Measurements from ENCODE around the gene EML4. TPM values are rescaled to one million over a fixed set of nuclear protein-coding genes. Genes with fewer than 3 reads are reported as not detected.
A peak's percentile ranks its signal among the peaks of the same experiment; 100 is the strongest.

EML4 gene
- total RNA-seq, 1 donor from 2014 or later, result 117 TPM

- H3K36me3 Mint-ChIP-seq, result no peaks in the 10 kb centered on the region
- TF ChIP-seq CTCF (conservative IDR thresholded peaks at IDR 0.05), result no peak
- H3K27me3 Mint-ChIP-seq, result peaks cover 6% of the 10 kb centered on the region
- H3K27ac Mint-ChIP-seq, result no peak overlapping the region
- no peak overlapping the region for H3K4me3 Mint-ChIP-seq
- no peak for DNase-seq (ENCODE audit: extremely low spot score, unreplicated experiment)
- no peaks in the 10 kb centered on the region for H3K9me3 Mint-ChIP-seq
- peaks cover 13% of the 10 kb centered on the region for H3K4me1 Mint-ChIP-seq (ENCODE audit: unreplicated experiment)
Observed at GRCh38 chr2:42364658-42365057, 195.5 kb downstream of the EML4 start.

GRCh38 chr2:42366411-42366810, 197.3 kb downstream of the EML4 start:
- peaks cover 6% of the 10 kb centered on the region for H3K27me3 Mint-ChIP-seq

GRCh38 chr2:42367835-42368234, 198.7 kb downstream of the EML4 start:
- Mint-ChIP-seq H3K4me1 (ENCODE audit: unreplicated experiment) (peaks cover 20% of the 10 kb centered on the region), H3K4me3 (peak overlapping the region; percentile 48), H3K27me3 (peaks cover 3% of the 10 kb centered on the region), H3K9me3 (no peaks in the 10 kb centered on the region), H3K36me3 (no peaks in the 10 kb centered on the region), H3K27ac (peak overlapping the region; percentile 30)
- no peak for DNase-seq (ENCODE audit: extremely low spot score, unreplicated experiment)
- TF ChIP-seq CTCF (conservative IDR thresholded peaks at IDR 0.05), result no peak

More at GRCh38 chr2:42366411-42366810, 197.3 kb downstream of the EML4 start:
- Mint-ChIP-seq H3K27ac (no peak overlapping the region), H3K4me1 (ENCODE audit: unreplicated experiment) (peaks cover 5% of the 10 kb centered on the region), H3K4me3 (no peak overlapping the region), H3K36me3 (no peaks in the 10 kb centered on the region), H3K9me3 (no peaks in the 10 kb centered on the region)
- TF ChIP-seq CTCF (conservative IDR thresholded peaks at IDR 0.05), result no peak
- no peak for DNase-seq (ENCODE audit: extremely low spot score, unreplicated experiment)

- Mint-ChIP-seq H3K27ac (no peak overlapping the region), H3K4me1 (ENCODE audit: unreplicated experiment) (peaks cover 20% of the 10 kb centered on the region), H3K27me3 (peaks cover 3% of the 10 kb centered on the region), H3K4me3 (no peak overlapping the region), H3K36me3 (no peaks in the 10 kb centered on the region), H3K9me3 (no peaks in the 10 kb centered on the region)
- no peak for TF ChIP-seq CTCF (conservative IDR thresholded peaks at IDR 0.05)
- DNase-seq (ENCODE audit: extremely low spot score, unreplicated experiment), result no peak
Observed at GRCh38 chr2:42368817-42369531, 199.8 kb downstream of the EML4 start.

GRCh38 chr2:42369532-42370229, 200.5 kb downstream of the EML4 start:
- no peaks in the 10 kb centered on the region for H3K36me3 Mint-ChIP-seq
- H3K27me3 Mint-ChIP-seq, result peaks cover 3% of the 10 kb centered on the region
- TF ChIP-seq CTCF (conservative IDR thresholded peaks at IDR 0.05), result no peak
- no peak for DNase-seq (ENCODE audit: extremely low spot score, unreplicated experiment)
- H3K4me1 Mint-ChIP-seq (ENCODE audit: unreplicated experiment), result peaks cover 20% of the 10 kb centered on the region
- no peak overlapping the region for H3K4me3 Mint-ChIP-seq
- no peak overlapping the region for H3K27ac Mint-ChIP-seq
- no peaks in the 10 kb centered on the region for H3K9me3 Mint-ChIP-seq

All from type B pancreatic cell (in vitro differentiated cells).